ENCODE results near the gene GPC5. TPM values are rescaled to one million over a fixed set of nuclear protein-coding genes. Genes with fewer than 3 reads are reported as not detected.

GPC5 gene
- total RNA-seq, 2 donors from 2014 or later = not detected

DNA sequence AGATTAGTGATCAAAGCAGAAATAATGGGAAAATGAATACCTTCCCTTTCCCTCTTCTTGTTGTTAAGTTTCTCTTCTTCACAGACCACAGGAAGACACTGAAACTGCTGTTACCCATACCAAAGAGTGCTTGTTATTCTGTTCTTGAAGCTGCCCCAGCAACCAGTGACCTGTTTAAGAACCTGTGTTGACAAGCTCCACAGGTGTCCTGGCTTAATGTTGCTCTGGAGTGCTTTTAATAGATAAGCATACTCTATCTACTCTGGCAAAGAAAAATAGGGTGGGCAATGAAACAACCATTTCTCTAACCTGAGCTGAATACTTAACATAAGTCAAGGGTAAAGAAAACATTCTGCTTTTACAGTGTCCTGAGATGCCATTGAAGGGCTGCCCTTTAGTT lies 1321.4 kb downstream of the GPC5 start:
- no peak for TF ChIP-seq POLR2A (IDR thresholded peaks at IDR 0.05)
- TF ChIP-seq, protein P1, sequence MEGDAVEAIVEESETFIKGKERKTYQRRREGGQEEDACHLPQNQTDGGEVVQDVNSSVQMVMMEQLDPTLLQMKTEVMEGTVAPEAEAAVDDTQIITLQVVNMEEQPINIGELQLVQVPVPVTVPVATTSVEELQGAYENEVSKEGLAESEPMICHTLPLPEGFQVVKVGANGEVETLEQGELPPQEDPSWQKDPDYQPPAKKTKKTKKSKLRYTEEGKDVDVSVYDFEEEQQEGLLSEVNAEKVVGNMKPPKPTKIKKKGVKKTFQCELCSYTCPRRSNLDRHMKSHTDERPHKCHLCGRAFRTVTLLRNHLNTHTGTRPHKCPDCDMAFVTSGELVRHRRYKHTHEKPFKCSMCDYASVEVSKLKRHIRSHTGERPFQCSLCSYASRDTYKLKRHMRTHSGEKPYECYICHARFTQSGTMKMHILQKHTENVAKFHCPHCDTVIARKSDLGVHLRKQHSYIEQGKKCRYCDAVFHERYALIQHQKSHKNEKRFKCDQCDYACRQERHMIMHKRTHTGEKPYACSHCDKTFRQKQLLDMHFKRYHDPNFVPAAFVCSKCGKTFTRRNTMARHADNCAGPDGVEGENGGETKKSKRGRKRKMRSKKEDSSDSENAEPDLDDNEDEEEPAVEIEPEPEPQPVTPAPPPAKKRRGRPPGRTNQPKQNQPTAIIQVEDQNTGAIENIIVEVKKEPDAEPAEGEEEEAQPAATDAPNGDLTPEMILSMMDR (IDR thresholded peaks at IDR 0.05) = no peak
- H3K4me1 ChIP-seq = peaks cover 5% of the 10 kb centered on the region
- no peaks in the 10 kb centered on the region for H3K27me3 ChIP-seq
- H3K27ac ChIP-seq = no peak overlapping the region
- intact Hi-C loops (cut with DNase I) = no loop called here
- no peak overlapping the region for H3K4me3 ChIP-seq
- H3K9me3 ChIP-seq = no peaks in the 10 kb centered on the region
- no peaks in the 10 kb centered on the region for H3K36me3 ChIP-seq (replicated peaks in 1 of 2; ENCODE audit: insufficient read depth in 1 of 2, low read depth in 2 of 2)
- DNase-seq = peak in 2 of 4 donors; percentile 1 to 6
- ATAC-seq = no peak

DNA sequence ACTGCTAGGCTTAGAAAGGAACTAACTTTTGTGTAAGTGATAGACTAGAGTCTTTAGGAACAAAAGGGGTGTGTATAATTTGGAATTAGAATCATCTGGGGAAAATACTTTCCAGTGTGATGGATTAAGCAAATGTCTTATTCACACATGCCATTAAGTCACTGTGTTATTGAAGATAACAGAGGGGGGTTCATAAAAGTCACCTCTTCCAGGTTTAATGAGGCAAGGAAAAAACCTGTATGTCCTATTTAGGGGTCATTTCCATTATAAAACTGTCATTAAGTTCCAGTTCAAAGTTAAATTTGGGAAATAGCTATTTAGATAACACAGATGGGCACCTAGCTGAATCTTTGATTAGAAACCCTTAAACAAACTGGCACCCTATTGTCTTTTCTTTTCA lies 1323.2 kb downstream of the GPC5 start:
- H3K27me3 ChIP-seq = no peaks in the 10 kb centered on the region
- ATAC-seq (no peak), DNase-seq (no peak)
- no peak overlapping the region for H3K4me3 ChIP-seq
- H3K9me3 ChIP-seq = no peaks in the 10 kb centered on the region
- H3K27ac ChIP-seq = no peak overlapping the region
- no peaks in the 10 kb centered on the region for H3K36me3 ChIP-seq (replicated peaks in 1 of 2; ENCODE audit: insufficient read depth in 1 of 2, low read depth in 2 of 2)
- no peak for TF ChIP-seq POLR2A (IDR thresholded peaks at IDR 0.05)
- TF ChIP-seq, protein P1 (IDR thresholded peaks at IDR 0.05) = no peak
- H3K4me1 ChIP-seq = no peaks in the 10 kb centered on the region
- intact Hi-C loops (cut with DNase I) = no loop called here

DNA sequence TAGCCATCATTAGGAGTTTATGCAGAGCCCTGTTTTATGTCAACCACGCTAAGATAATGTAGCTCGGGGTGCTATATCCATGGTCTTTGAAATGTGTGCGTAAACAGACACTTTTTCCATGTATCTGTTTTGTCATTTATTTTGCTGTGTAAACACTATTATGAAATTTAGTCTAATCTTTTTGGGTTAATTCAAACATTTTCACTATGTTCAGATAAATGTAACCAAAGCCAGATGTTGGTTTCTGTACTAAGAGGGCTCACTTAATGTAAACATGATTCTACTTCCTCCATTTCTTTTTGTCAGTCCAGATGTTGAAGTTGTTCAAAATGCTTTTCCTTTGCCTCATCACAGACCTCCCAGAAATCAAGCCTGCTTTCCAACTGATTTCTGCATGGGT lies 1328.7 kb downstream of the GPC5 start:
- no peak for ATAC-seq
- intact Hi-C loops (cut with DNase I) = no loop called here
- WGBS, 2 donors = 69 to 72% methylated on average over 3 of the region's 3 CpGs
- TF ChIP-seq POLR2A (IDR thresholded peaks at IDR 0.05) = no peak
- TF ChIP-seq, protein P1 (IDR thresholded peaks at IDR 0.05) = no peak
- no peak overlapping the region for H3K27ac ChIP-seq
- no peak for DNase-seq
- no peaks in the 10 kb centered on the region for H3K36me3 ChIP-seq (replicated peaks in 1 of 2; ENCODE audit: insufficient read depth in 1 of 2, low read depth in 2 of 2)
- H3K4me3 ChIP-seq = no peak overlapping the region
- H3K9me3 ChIP-seq = no peaks in the 10 kb centered on the region
- no peaks in the 10 kb centered on the region for H3K27me3 ChIP-seq
- no peaks in the 10 kb centered on the region for H3K4me1 ChIP-seq

DNA sequence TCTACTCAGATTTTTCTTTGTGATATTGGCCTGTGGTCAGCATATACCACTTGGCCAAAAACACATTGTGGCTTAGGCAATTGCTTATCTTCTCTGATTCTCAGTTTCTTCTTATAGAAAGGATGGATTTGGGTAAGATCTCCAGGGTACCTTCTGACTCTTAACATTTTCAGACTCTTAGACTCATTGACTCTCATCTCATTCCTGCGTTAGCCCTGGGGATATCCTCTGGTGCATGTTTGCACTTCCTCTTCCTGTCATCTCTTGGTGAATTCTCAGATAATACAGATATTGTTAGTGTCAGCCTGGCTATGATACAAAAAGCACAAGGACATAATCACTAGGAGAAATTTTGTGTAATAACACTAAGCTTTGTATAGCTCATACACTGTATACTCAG lies 1335.6 kb downstream of the GPC5 start:
- DNase-seq = no peak
- Histone ChIP-seq H3K4me1 (no peaks in the 10 kb centered on the region), H3K27ac (no peak overlapping the region), H3K27me3 (no peaks in the 10 kb centered on the region), H3K9me3 (no peaks in the 10 kb centered on the region), H3K36me3 (replicated peaks in 1 of 2; ENCODE audit: insufficient read depth in 1 of 2, low read depth in 2 of 2) (no peaks in the 10 kb centered on the region), H3K4me3 (no peak overlapping the region)
- TF ChIP-seq, protein P1 (IDR thresholded peaks at IDR 0.05) = no peak
- no peak for TF ChIP-seq POLR2A (IDR thresholded peaks at IDR 0.05)
- ATAC-seq = no peak
- intact Hi-C loops (cut with DNase I) = no loop called here
- 57 to 59% methylated on average over 1 of the region's 1 CpG for WGBS, 2 donors

DNA sequence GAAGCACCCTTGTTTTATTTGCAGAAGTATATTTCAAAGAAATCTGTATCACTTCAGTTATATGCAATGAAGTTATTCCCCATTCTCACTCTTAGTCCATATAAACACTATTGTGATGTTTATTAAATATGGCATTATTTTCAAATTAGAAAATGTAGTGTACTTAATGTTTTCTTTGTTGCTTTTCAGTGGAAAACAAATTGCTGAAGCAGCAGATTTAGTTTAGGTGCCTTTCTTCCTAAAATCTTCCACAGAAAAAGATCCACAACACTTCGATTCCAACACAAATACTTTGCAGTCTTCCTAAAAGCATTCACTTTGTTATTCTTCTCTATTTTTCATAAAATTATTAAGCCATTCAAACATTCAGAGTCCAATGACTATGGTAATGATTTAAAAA lies 1336.1 kb downstream of the GPC5 start:
- DNase-seq (no peak), ATAC-seq (no peak)
- no peaks in the 10 kb centered on the region for H3K36me3 ChIP-seq (replicated peaks in 1 of 2; ENCODE audit: insufficient read depth in 1 of 2, low read depth in 2 of 2)
- no peak overlapping the region for H3K27ac ChIP-seq
- intact Hi-C loops (cut with DNase I) = no loop called here
- H3K4me3 ChIP-seq = no peak overlapping the region
- no peaks in the 10 kb centered on the region for H3K4me1 ChIP-seq
- H3K27me3 ChIP-seq = no peaks in the 10 kb centered on the region
- H3K9me3 ChIP-seq = no peaks in the 10 kb centered on the region
- 66 to 88% methylated on average over 1 of the region's 1 CpG for WGBS, 2 donors
- TF ChIP-seq, protein P1 (IDR thresholded peaks at IDR 0.05) = no peak
